Right ventricle myocardium superior (tissue), 1 donor: ENCODE data around the gene FASN. TPM values are rescaled to one million over a fixed set of nuclear protein-coding genes. Genes with fewer than 3 reads are reported as not detected.

Source experiments
- ATAC-seq: fragments of 200-7000 bp; cut with Tn5 transposase; one replicate; pipeline ENCODE4 v1.9.1; 2020; ENCODE audit warnings: mild to moderate bottlenecking; ENCODE audit not compliant: poor library complexity
- DNase-seq: peaks from one replicate; pipeline ENCODE4 v3.0.0-alpha.2; 2020
- intact Hi-C: fragments of 100-400 bp; cut with DNase I; formaldehyde crosslinking; loops from one replicate; pipeline ENCODE4 v1.11.2; 2022
- total RNA-seq: library from RNA; stranded (reverse); fragmentation: NEBNext Ultra II Directional; extraction: Animal tissue kit (Norgen Biotek cat#: 25700); gene quantifications from one replicate; pipeline ENCODE4 v1.2.1, GENCODE V29; 2021
- donor health status: DM: no; HTN: yes; CAD: no; lungs with severe emphysema.

Gene FASN
- total RNA-seq, 1 donor from 2014 or later: 23.0 TPM

- ATAC-seq: no peak
- intact Hi-C loops: no loop called here
- DNase-seq: peak; percentile 37
Observed at GRCh38 chr17:82105417-82105881, 7.4 kb upstream of the FASN start.

- intact Hi-C loops: no loop called here
- DNase-seq: no peak
- ATAC-seq: no peak
Observed at GRCh38 chr17:82104797-82105416, 6.9 kb upstream of the FASN start.

GRCh38 chr17:82103553-82104451 lies 5.8 kb upstream of the FASN start:
- peak; percentile 11 for ATAC-seq
- DNase-seq: peak; percentile 79
- intact Hi-C loops: no loop called here

GRCh38 chr17:82101767-82102679 lies 4.0 kb upstream of the FASN start:
- DNase-seq: peak; percentile 47
- intact Hi-C loops: no loop called here
- ATAC-seq: no peak

- DNase-seq (peak; percentile 46), ATAC-seq (no peak)
- intact Hi-C loops: no loop called here
Observed at GRCh38 chr17:82101301-82101715, 3.3 kb upstream of the FASN start.

GRCh38 chr17:82100502-82101298 lies 2.7 kb upstream of the FASN start:
- no peak for ATAC-seq
- intact Hi-C loops: no loop called here
- peak; percentile 39 for DNase-seq

- DNase-seq: no peak
- peak; percentile 4 for ATAC-seq
- intact Hi-C loops: loop anchor here (5.0 kb wide), 1 partner anchor 62 kb away; the partner anchor contains the start of gene DCXR
Observed at GRCh38 chr17:82098939-82099763, 1.1 kb upstream of the FASN start.

GRCh38 chr17:82097919-82098168 lies 192 bp downstream of the FASN start:
- intact Hi-C loops: loop anchor here (5.0 kb wide), 1 partner anchor 61 kb away; the partner anchor contains the start of gene DCXR
- no peak for DNase-seq

GRCh38 chr17:82097184-82097918 lies 685 bp downstream of the FASN start:
- intact Hi-C loops: loop anchor here (5.0 kb wide), 1 partner anchor 60 kb away; the partner anchor contains the start of gene DCXR
- peak; percentile 59 for DNase-seq
- ATAC-seq: no peak

More at GRCh38 chr17:82097919-82098168, 192 bp downstream of the FASN start:
- ATAC-seq: no peak

- intact Hi-C loops: loop anchor here (5.0 kb wide), 1 partner anchor 59 kb away; the partner anchor contains the start of gene DCXR
Observed at GRCh38 chr17:82096709-82097183, 1.3 kb downstream of the FASN start.

GRCh38 chr17:82095777-82096708 lies 2.0 kb downstream of the FASN start:
- DNase-seq (peak; percentile 36), ATAC-seq (no peak)
- intact Hi-C loops: loop anchor here (5.0 kb wide), 1 partner anchor 59 kb away; the partner anchor contains the start of gene DCXR

More at GRCh38 chr17:82096709-82097183, 1.3 kb downstream of the FASN start:
- ATAC-seq (no peak), DNase-seq (no peak)

GRCh38 chr17:82094931-82095776 lies 2.9 kb downstream of the FASN start:
- peak; percentile 36 for DNase-seq
- intact Hi-C loops: loop anchor here (5.0 kb wide), 1 partner anchor 58 kb away; the partner anchor contains the start of gene DCXR

GRCh38 chr17:82092995-82093751 lies 4.9 kb downstream of the FASN start:
- peak; percentile 32 for DNase-seq
- intact Hi-C loops: no loop called here
- ATAC-seq: no peak

More at GRCh38 chr17:82094931-82095776, 2.9 kb downstream of the FASN start:
- ATAC-seq: no peak

- ATAC-seq: no peak
- DNase-seq: peak; percentile 35
- intact Hi-C loops: no loop called here
Observed at GRCh38 chr17:82092628-82092994, 5.4 kb downstream of the FASN start.
